Activated naive CD8-positive, alpha-beta T cell (primary cell): Measurements from ENCODE around the gene ZFAND6.
"Not testable (repeated sequence)": the region's sequence is repeated elsewhere in the genome, so short reads cannot be mapped to it uniquely, and the experiment has no call there.

Experiments
- H3K27ac Mint-ChIP-seq: one replicate; pipeline ENCODE4 v1.8.0; 2021; ENCODE audit warnings: mixed read lengths
- H3K27me3 Mint-ChIP-seq: one replicate; pipeline ENCODE4 v1.8.0; 2021; ENCODE audit warnings: mixed read lengths
- H3K36me3 Mint-ChIP-seq: one replicate; pipeline ENCODE4 v1.8.0; 2021; ENCODE audit warnings: mixed read lengths
- H3K4me1 Mint-ChIP-seq: one replicate; pipeline ENCODE4 v1.8.0; 2021; ENCODE audit warnings: low read depth, mixed read lengths
- H3K4me3 Mint-ChIP-seq: one replicate; pipeline ENCODE4 v1.8.0; 2021; ENCODE audit warnings: mild to moderate bottlenecking, mixed read lengths
- H3K9me3 Mint-ChIP-seq: one replicate; pipeline ENCODE4 v1.8.0; 2021; ENCODE audit warnings: low read depth, mixed read lengths

The ZFAND6 gene

DNA sequence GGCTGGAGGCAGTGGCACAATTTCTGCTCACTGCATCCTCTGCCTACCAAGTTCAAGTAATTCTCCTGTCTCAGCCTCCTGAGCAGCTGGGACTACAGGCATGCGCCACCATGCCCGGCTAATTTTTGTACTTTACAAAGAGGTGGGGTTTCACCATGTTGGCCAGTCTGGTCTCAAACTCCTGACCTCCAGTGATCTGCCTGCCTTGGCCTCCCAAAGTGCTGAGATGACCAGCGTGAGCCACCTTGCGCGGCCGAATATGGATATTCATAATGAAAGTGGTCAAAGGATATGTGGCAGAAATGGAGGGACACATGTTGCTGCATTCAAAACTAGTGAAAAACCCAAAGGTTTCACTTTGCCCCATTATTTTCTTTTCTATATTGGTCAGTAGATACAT, 40.2 kb downstream of the ZFAND6 start:
- not testable (repeated sequence) for H3K27ac Mint-ChIP-seq
- peaks cover 46% of the 10 kb centered on the region for H3K4me1 Mint-ChIP-seq

DNA sequence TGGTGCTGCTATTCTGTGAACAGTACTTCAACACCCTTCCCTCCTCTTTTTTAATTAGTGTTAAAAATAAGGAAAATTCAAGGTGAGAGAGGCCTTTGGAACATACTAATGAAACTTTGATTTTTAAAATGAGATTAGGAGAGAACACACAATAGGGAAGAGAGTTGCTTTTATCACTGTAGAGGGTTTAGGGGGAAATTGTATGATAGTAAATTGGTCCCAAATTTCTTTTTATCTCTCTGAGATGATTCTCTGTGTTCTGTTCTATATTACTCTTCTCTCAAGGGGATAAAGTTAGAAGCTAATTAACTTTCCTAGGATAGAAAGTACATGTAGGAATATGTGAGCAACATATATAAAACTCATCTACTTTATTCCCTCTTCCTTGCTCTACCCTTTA, 40.8 kb downstream of the ZFAND6 start:
- H3K36me3 Mint-ChIP-seq = peaks cover 7% of the 10 kb centered on the region
- peaks cover 44% of the 10 kb centered on the region for H3K4me1 Mint-ChIP-seq
- no peaks in the 10 kb centered on the region for H3K9me3 Mint-ChIP-seq
- H3K27ac Mint-ChIP-seq = no peak overlapping the region
- H3K4me3 Mint-ChIP-seq = no peak overlapping the region
- no peaks in the 10 kb centered on the region for H3K27me3 Mint-ChIP-seq

More for the DNA sequence above, 40.2 kb downstream of the ZFAND6 start:
- not testable (repeated sequence) for H3K9me3 Mint-ChIP-seq, H3K27me3 Mint-ChIP-seq, H3K4me3 Mint-ChIP-seq, H3K36me3 Mint-ChIP-seq

DNA sequence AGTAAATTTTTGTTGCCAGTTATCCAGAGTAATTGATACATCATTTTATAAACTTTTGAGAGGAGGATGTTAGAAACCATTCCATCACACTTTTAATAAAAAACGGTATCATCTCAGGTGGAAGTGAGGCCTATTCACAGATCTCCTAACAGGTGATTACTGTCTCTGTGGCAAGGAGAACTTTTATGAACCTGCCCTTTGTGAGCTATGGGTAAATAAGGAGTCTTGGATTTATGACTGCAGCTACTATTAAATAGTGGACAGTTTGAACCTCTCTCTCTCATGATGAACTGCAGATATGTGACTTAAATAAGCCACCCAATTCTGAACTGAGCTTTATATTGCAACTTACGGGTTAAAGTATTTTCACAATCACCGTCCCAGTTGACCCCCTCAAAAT, 45.7 kb downstream of the ZFAND6 start:
- Mint-ChIP-seq H3K27ac (no peak overlapping the region), H3K4me3 (no peak overlapping the region), H3K9me3 (no peaks in the 10 kb centered on the region), H3K36me3 (peaks cover 7% of the 10 kb centered on the region), H3K4me1 (peaks cover 51% of the 10 kb centered on the region), H3K27me3 (no peaks in the 10 kb centered on the region)

- no peaks in the 10 kb centered on the region for H3K27me3 Mint-ChIP-seq
- H3K36me3 Mint-ChIP-seq = peaks cover 6% of the 10 kb centered on the region
- peak overlapping the region; percentile 10 for H3K27ac Mint-ChIP-seq
- peaks cover 52% of the 10 kb centered on the region for H3K4me1 Mint-ChIP-seq
- H3K4me3 Mint-ChIP-seq = no peak overlapping the region
- H3K9me3 Mint-ChIP-seq = no peaks in the 10 kb centered on the region
Observed at GRCh38 chr15:80105595-80105994, 46.1 kb downstream of the ZFAND6 start.

- Mint-ChIP-seq H3K9me3 (no peaks in the 10 kb centered on the region), H3K4me3 (no peak overlapping the region), H3K27ac (peak overlapping the region; percentile 10), H3K36me3 (peaks cover 4% of the 10 kb centered on the region), H3K27me3 (no peaks in the 10 kb centered on the region), H3K4me1 (peaks cover 48% of the 10 kb centered on the region)
Observed at GRCh38 chr15:80106051-80106450, 46.6 kb downstream of the ZFAND6 start.

DNA sequence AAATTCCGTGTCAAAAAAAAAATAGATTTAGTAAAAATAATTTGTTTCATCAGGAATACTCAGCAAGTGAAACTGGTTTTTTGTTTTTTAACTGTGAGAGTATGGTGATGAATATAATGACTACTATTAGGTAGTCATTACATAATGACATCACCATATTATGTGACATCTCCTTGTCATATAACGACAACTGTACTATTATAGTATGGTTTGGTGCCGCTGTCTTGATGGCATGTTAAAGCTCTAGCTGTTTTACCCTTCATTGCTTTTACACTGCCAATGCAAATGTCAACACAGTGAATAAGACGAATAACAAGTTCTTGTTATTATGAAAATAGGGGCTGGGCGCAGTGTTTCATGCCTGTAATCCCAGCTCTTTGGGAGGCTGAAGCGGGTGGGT, 47.7 kb downstream of the ZFAND6 start:
- no peak overlapping the region for H3K27ac Mint-ChIP-seq
- peaks cover 2% of the 10 kb centered on the region for H3K36me3 Mint-ChIP-seq
- H3K27me3 Mint-ChIP-seq = no peaks in the 10 kb centered on the region
- no peaks in the 10 kb centered on the region for H3K9me3 Mint-ChIP-seq
- peaks cover 46% of the 10 kb centered on the region for H3K4me1 Mint-ChIP-seq
- no peak overlapping the region for H3K4me3 Mint-ChIP-seq

DNA sequence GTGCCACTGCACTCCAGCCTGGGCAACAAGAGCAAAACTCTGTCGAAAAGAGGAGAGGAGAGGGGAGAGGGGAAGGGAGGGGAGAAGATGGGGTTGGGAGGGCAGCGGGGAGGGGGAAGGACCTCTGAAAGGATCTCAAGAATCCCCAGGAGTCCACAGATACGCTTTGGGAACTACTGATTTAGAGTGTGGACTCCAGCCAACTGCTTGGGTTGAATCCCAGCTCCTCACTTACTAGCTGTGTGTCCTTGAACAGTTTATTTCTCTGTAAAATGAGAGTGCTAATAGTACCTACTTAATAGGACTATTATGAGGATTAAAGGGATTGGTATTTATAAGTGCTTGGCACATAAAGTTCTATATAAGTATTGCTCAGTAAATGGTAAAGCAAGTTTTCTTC, 48.3 kb downstream of the ZFAND6 start:
- H3K4me1 Mint-ChIP-seq = peaks cover 46% of the 10 kb centered on the region
- H3K36me3 Mint-ChIP-seq = peaks cover 5% of the 10 kb centered on the region
- no peak overlapping the region for H3K4me3 Mint-ChIP-seq
- H3K27ac Mint-ChIP-seq = no peak overlapping the region
- H3K27me3 Mint-ChIP-seq = no peaks in the 10 kb centered on the region
- H3K9me3 Mint-ChIP-seq = no peaks in the 10 kb centered on the region

DNA sequence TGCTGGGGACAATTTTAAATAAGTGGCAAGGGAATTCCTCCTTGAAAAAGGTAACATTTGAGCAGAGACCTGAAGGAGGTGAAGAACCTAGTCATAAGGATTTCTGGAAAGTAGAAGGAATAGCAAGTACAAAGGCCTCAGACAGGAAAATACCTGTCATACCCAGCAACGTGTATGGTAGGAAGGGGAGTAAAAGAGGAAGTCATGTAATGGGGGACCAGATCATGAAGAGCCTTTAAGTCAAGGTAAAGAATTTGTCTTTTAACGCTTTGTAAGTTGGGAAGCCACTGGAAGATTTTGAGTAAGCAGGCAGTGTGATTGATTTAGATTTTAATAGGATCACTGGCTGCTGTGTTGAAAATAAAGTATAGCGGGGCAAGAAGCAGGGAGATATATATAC, 49.9 kb downstream of the ZFAND6 start:
- no peaks in the 10 kb centered on the region for H3K9me3 Mint-ChIP-seq
- H3K4me3 Mint-ChIP-seq = no peak overlapping the region
- no peaks in the 10 kb centered on the region for H3K27me3 Mint-ChIP-seq
- H3K36me3 Mint-ChIP-seq = peaks cover 5% of the 10 kb centered on the region
- H3K4me1 Mint-ChIP-seq = peaks cover 54% of the 10 kb centered on the region
- no peak overlapping the region for H3K27ac Mint-ChIP-seq

DNA sequence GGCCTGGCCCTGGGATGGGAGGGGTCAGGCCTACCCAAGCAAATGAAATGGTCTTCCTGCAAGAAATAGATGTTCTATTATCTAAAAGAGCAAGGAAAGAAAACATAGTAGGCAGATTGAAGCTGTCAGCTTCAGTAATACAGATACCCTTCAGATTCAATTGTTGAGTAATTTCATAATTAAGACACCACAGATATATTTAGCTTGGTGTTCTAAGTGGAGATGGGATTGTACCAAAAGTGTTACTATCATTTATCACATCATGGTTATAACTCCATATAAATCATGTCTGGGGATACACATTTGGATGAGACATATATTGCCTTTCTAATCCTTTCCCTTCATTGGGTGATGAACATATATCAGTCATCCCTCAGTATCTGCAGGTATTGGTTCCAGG, 51.4 kb downstream of the ZFAND6 start:
- Mint-ChIP-seq H3K4me3 (no peak overlapping the region), H3K9me3 (no peaks in the 10 kb centered on the region), H3K27me3 (no peaks in the 10 kb centered on the region), H3K27ac (no peak overlapping the region), H3K4me1 (peaks cover 52% of the 10 kb centered on the region), H3K36me3 (peaks cover 5% of the 10 kb centered on the region)

GRCh38 chr15:80114114-80114513, 54.6 kb downstream of the ZFAND6 start:
- no peaks in the 10 kb centered on the region for H3K27me3 Mint-ChIP-seq
- H3K4me1 Mint-ChIP-seq = peaks cover 43% of the 10 kb centered on the region
- no peak overlapping the region for H3K4me3 Mint-ChIP-seq
- no peak overlapping the region for H3K27ac Mint-ChIP-seq
- H3K9me3 Mint-ChIP-seq = no peaks in the 10 kb centered on the region
- peaks cover 3% of the 10 kb centered on the region for H3K36me3 Mint-ChIP-seq

GRCh38 chr15:80115021-80115420, 55.5 kb downstream of the ZFAND6 start:
- Mint-ChIP-seq H3K27me3 (no peaks in the 10 kb centered on the region), H3K4me1 (peaks cover 38% of the 10 kb centered on the region), H3K9me3 (no peaks in the 10 kb centered on the region), H3K36me3 (peaks cover 3% of the 10 kb centered on the region), H3K4me3 (no peak overlapping the region), H3K27ac (no peak overlapping the region)

DNA sequence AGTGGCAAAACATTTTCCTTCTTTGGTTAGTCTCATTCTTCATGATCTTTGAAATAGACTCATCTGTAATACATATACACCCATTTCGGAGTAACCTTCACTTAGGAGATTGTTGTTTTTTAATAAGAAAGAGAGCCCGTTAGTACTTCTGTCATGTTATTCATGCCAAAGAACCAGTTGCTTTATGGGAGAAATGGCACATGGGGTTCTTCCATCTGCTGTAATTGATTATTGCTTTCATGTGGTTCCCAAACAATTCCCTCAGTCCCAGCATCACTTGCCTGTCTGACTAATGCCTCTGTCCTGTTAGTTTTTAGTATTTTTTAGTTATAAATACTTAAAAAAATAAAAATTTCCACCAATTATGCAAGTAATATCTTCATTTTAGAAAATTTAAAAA, 59.5 kb downstream of the ZFAND6 start:
- peaks cover 20% of the 10 kb centered on the region for H3K4me1 Mint-ChIP-seq
- H3K9me3 Mint-ChIP-seq = no peaks in the 10 kb centered on the region
- no peak overlapping the region for H3K27ac Mint-ChIP-seq
- peaks cover 3% of the 10 kb centered on the region for H3K36me3 Mint-ChIP-seq
- H3K27me3 Mint-ChIP-seq = no peaks in the 10 kb centered on the region
- no peak overlapping the region for H3K4me3 Mint-ChIP-seq

DNA sequence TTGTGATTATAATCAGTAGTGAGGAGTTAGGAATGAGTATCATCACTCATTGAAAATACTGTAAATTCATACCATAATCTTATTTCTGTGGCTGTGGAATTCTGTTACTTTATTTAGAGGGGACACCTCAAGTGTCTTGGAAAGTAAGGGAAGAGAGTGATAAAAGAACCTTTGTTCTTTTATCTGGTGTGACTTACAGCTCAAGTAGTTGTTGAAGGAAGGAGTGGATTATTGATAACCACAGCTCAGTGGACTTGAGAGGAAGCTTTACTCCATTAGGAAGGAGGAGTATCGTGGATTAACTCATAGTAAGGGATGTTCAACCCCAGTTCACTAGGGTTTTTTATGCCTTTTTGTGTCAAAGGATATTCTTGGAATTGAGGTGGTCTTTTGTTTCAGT, 61.2 kb downstream of the ZFAND6 start:
- no peak overlapping the region for H3K27ac Mint-ChIP-seq
- no peaks in the 10 kb centered on the region for H3K9me3 Mint-ChIP-seq
- no peaks in the 10 kb centered on the region for H3K27me3 Mint-ChIP-seq

DNA sequence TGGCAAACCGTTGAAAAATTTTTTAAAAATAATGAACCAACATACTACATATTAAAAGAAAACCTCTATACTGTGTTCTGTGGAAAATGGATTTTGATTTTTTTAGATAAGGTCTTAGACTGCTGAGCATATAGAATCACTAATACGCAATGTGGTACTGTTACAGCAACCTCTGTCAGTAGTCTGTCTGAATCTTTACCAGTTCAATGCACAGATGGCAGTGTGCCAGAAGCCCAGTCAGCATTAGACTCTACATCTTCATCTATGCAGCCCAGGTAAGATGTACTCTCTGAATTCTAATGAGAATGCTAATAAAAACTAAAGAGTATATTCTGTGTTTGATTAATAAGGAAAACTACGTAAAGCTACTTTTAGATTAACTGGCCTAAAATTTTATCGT, 62.1 kb downstream of the ZFAND6 start:
- H3K36me3 Mint-ChIP-seq = peaks cover 10% of the 10 kb centered on the region
- peaks cover 3% of the 10 kb centered on the region for H3K4me1 Mint-ChIP-seq
- H3K9me3 Mint-ChIP-seq = no peaks in the 10 kb centered on the region
- H3K27me3 Mint-ChIP-seq = no peaks in the 10 kb centered on the region
- no peak overlapping the region for H3K27ac Mint-ChIP-seq
- H3K4me3 Mint-ChIP-seq = no peak overlapping the region

More for the DNA sequence above, 61.2 kb downstream of the ZFAND6 start:
- Mint-ChIP-seq H3K36me3 (peaks cover 7% of the 10 kb centered on the region), H3K4me1 (peaks cover 8% of the 10 kb centered on the region), H3K4me3 (no peak overlapping the region)

- H3K27me3 Mint-ChIP-seq = no peaks in the 10 kb centered on the region
- H3K36me3 Mint-ChIP-seq = peaks cover 10% of the 10 kb centered on the region
- H3K27ac Mint-ChIP-seq = no peak overlapping the region
- no peaks in the 10 kb centered on the region for H3K4me1 Mint-ChIP-seq
- no peak overlapping the region for H3K4me3 Mint-ChIP-seq
- H3K9me3 Mint-ChIP-seq = no peaks in the 10 kb centered on the region
Observed at GRCh38 chr15:80123034-80123433, 63.6 kb downstream of the ZFAND6 start.

DNA sequence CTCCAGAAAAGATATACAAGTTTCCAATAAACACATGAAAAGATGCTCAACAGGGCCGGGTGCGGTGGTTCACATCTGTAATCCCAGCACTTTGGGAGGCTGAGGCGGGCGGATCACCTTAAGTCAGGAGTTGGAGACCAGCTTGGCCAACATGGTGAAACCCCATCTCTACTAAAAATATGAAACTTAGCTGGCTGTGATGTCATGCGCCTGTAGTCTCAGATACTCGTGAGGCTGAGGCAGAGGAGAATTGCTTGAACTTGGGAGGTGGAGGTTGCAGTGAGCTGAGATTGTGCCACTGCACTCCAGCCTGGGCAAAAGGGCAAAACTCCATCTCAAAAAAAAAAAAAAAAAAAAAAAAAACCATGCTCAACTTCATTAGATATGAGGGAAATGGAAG, 67.8 kb downstream of the ZFAND6 start:
- H3K27ac Mint-ChIP-seq, H3K27me3 Mint-ChIP-seq, H3K4me1 Mint-ChIP-seq, H3K9me3 Mint-ChIP-seq, H3K4me3 Mint-ChIP-seq: not testable (repeated sequence)
- peaks cover 15% of the 10 kb centered on the region for H3K36me3 Mint-ChIP-seq

DNA sequence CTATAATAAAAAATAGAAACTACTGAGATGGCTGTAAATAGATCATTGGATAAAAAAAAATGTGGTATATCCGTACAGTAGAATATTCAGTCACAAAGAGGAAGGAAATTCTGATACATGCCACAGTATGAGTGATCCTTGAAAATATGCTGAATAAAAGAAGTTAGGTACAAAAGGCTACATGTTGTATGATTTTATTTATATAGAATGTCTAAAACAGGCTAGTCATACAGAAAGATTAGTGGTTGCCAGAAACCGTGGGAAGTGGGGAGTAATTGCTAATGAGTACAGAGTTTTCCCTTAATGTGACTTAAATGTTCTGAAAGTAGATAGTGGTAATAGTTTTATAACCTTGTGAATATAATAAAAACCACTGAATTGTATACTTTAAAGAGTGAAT, 68.4 kb downstream of the ZFAND6 start:
- Mint-ChIP-seq H3K4me1 (no peaks in the 10 kb centered on the region), H3K27me3 (no peaks in the 10 kb centered on the region), H3K27ac (no peak overlapping the region), H3K9me3 (no peaks in the 10 kb centered on the region), H3K4me3 (no peak overlapping the region), H3K36me3 (peaks cover 15% of the 10 kb centered on the region)
